Measurements from ENCODE around the gene SLC25A27. TPM values are rescaled to one million over a fixed set of nuclear protein-coding genes. Genes with fewer than 3 reads are reported as not detected.

The SLC25A27 gene, protein sequence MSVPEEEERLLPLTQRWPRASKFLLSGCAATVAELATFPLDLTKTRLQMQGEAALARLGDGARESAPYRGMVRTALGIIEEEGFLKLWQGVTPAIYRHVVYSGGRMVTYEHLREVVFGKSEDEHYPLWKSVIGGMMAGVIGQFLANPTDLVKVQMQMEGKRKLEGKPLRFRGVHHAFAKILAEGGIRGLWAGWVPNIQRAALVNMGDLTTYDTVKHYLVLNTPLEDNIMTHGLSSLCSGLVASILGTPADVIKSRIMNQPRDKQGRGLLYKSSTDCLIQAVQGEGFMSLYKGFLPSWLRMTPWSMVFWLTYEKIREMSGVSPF
- total RNA-seq (1 to 10 TPM in 2 of 5 donors, under 1 TPM in 3; 0.23 to 2.4 (median 0.85) TPM), total RNA-seq (0.05 to 2.8 (median 0.49) reads per million in 29 experiments)
- total RNA-seq (2013), result 0.87 TPM

DNA sequence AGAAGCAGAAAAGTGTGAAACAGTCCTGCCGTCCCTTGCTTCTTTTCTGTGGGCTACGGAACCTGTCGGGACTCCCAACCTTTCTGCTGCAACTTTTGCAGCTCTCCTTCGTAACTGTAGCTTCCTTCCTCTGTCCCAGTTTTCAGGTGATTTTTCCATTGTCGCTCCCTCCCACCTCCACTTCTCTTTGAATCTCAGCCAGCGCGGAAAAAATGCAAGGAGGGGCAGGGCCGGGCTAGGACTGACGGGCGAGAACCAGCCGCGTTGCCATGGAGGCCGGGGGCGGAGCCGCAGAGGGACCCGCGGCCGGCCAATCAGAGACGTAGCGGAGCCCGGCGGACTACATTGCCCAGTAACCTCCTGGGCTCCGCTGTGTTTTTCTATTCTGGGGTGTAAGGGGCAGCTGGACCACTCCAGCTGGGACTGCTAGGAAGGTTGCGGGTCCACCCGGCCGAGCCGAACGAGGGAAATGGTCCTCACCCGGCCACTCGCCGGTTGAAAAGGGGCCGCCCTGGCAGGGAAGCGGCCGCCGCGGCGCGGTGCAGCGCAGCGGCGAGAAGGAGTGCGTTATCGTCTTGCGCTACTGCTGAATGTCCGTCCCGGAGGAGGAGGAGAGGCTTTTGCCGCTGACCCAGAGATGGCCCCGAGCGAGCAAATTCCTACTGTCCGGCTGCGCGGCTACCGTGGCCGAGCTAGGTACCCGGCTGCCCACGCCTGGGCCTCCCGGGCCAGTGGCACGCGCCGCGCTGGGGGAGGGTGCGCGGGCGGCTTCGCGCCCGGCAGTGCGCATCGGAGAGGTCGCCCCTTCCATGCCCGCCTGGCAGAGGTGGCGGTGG, at the start of gene SLC25A27, which contains the start of gene CYP39A1:
Gene SLC25A27, plus strand, starts transcription at position 373 of the 836 bp plus-strand sequence. Its CDS starts 218 bp downstream, at position 591.
Gene CYP39A1, minus strand, starts transcription at position 216 of the 836 bp plus-strand sequence. CDS start 236 bp downstream, outside the sequence.
- under 1% methylated on average over 57 of the region's 72 CpGs for whole genome bisulfite sequencing (ENCODE audit: insufficient coverage)
- no peaks in the 10 kb centered on the region for H3K9me3 Mint-ChIP-seq
- H3K4me1 ChIP-seq (ENCODE audit: control insufficient read depth in 1 of 2, extremely low read depth in 1 of 2, insufficient read depth in 2 of 2, low read length in 2 of 2), result peaks cover 0 to 13% of the 10 kb centered on the region in 2 experiments
- H3K27me3 ChIP-seq (replicated peaks in 1 of 2; ENCODE audit: control insufficient read depth in 2 of 2, extremely low read depth in 1 of 2, insufficient read depth in 2 of 2, low read length in 1 of 2), result peaks cover 3 to 24% of the 10 kb centered on the region in 2 experiments
- no peak within 1 kb of the TSS for H3K27ac Mint-ChIP-seq
- no peaks in the 10 kb centered on the region for H3K36me3 ChIP-seq (ENCODE audit: control insufficient read depth in 2 of 2, extremely low read depth in 1 of 2, insufficient read depth in 1 of 2, low read length in 1 of 2)
- no peaks in the 10 kb centered on the region for H3K36me3 Mint-ChIP-seq
- DNase-seq (peak; percentile 24 to 75 (median 60)), ATAC-seq (replicated peaks in 1 of 4) (peak; percentile 97 to 100 (median 99))
- ChIA-PET POLR2A (no interaction called here), CTCF (interaction anchor here in 1 of 2 donors (0.6 kb wide), 1 partner anchor 432 kb away, joined by 3 read pairs; no protein-coding TSS in a partner anchor)
- peaks cover 15 to 16% (median 15%) of the 10 kb centered on the region in 3 donors for H3K4me1 Mint-ChIP-seq
- no peak within 1 kb of the TSS for H3K27ac ChIP-seq (ENCODE audit: low read length)
- H3K4me3 ChIP-seq (ENCODE audit: control insufficient read depth in 1 of 2, extremely low read depth in 1 of 2, low read length in 1 of 2), result peak within 1 kb of the TSS; percentile 66 to 94
- H3K9me3 ChIP-seq, result no peaks in the 10 kb centered on the region
- H3K4me3 Mint-ChIP-seq, result peak within 1 kb of the TSS; percentile 80 to 88 (median 86)
- H3K27me3 Mint-ChIP-seq, result peaks cover 31 to 54% of the 10 kb centered on the region in 2 donors

GRCh38 chr6:46605091-46605797, 47.5 kb upstream of the SLC25A27 start:
- ChIA-PET POLR2A (interaction anchor here in 1 of 2 donors (0.6 to 0.7 kb wide), 2 partner anchors 70 to 822 kb away, joined by 3 to 5 read pairs; no protein-coding TSS in a partner anchor), CTCF (no interaction called here)
- Histone ChIP-seq H3K36me3 (ENCODE audit: control insufficient read depth in 2 of 2, extremely low read depth in 1 of 2, insufficient read depth in 1 of 2, low read length in 1 of 2) (no peaks in the 10 kb centered on the region), H3K27me3 (replicated peaks in 1 of 2; ENCODE audit: control insufficient read depth in 2 of 2, extremely low read depth in 1 of 2, insufficient read depth in 2 of 2, low read length in 1 of 2) (peaks cover 0 to 4% of the 10 kb centered on the region in 2 experiments), H3K4me3 (ENCODE audit: control insufficient read depth in 1 of 2, extremely low read depth in 1 of 2, low read length in 1 of 2) (no peak overlapping the region), H3K27ac (ENCODE audit: low read length) (no peak overlapping the region), H3K4me1 (ENCODE audit: control insufficient read depth in 1 of 2, extremely low read depth in 1 of 2, insufficient read depth in 2 of 2, low read length in 2 of 2) (no peaks in the 10 kb centered on the region), H3K9me3 (no peaks in the 10 kb centered on the region)
- Mint-ChIP-seq H3K36me3 (no peaks in the 10 kb centered on the region), H3K27ac (no peak overlapping the region), H3K4me1 (no peaks in the 10 kb centered on the region), H3K9me3 (no peaks in the 10 kb centered on the region), H3K27me3 (peaks cover 10 to 21% of the 10 kb centered on the region in 2 donors), H3K4me3 (no peak overlapping the region)
- ATAC-seq (replicated peaks in 1 of 4) (no peak), DNase-seq (no peak)
- no CpG with 5 or more reads among the region's 3 CpGs for WGBS (ENCODE audit: insufficient coverage)

GRCh38 chr6:46606338-46606737, 46.4 kb upstream of the SLC25A27 start:
- Histone ChIP-seq H3K36me3 (ENCODE audit: control insufficient read depth in 2 of 2, extremely low read depth in 1 of 2, insufficient read depth in 1 of 2, low read length in 1 of 2) (no peaks in the 10 kb centered on the region), H3K9me3 (no peaks in the 10 kb centered on the region), H3K4me1 (ENCODE audit: control insufficient read depth in 1 of 2, extremely low read depth in 1 of 2, insufficient read depth in 2 of 2, low read length in 2 of 2) (no peaks in the 10 kb centered on the region), H3K4me3 (ENCODE audit: control insufficient read depth in 1 of 2, extremely low read depth in 1 of 2, low read length in 1 of 2) (no peak overlapping the region), H3K27ac (ENCODE audit: low read length) (no peak overlapping the region), H3K27me3 (replicated peaks in 1 of 2; ENCODE audit: control insufficient read depth in 2 of 2, extremely low read depth in 1 of 2, insufficient read depth in 2 of 2, low read length in 1 of 2) (peaks cover 0 to 2% of the 10 kb centered on the region in 2 experiments)
- no peak overlapping the region for H3K4me3 Mint-ChIP-seq
- H3K9me3 Mint-ChIP-seq, result no peaks in the 10 kb centered on the region
- no peak overlapping the region for H3K27ac Mint-ChIP-seq
- H3K4me1 Mint-ChIP-seq, result no peaks in the 10 kb centered on the region
- ATAC-seq (replicated peaks in 1 of 4) (no peak), DNase-seq (no peak)
- no CpG with 5 or more reads among the region's 3 CpGs for WGBS (ENCODE audit: insufficient coverage)
- peaks cover 4 to 10% of the 10 kb centered on the region in 2 donors for H3K27me3 Mint-ChIP-seq
- ChIA-PET CTCF (no interaction called here), POLR2A (no interaction called here)
- no peaks in the 10 kb centered on the region for H3K36me3 Mint-ChIP-seq

- H3K27ac Mint-ChIP-seq, result no peak overlapping the region
- ATAC-seq (replicated peaks in 1 of 4) (no peak), DNase-seq (no peak)
- no peaks in the 10 kb centered on the region for H3K9me3 ChIP-seq
- CTCF ChIA-PET, result no interaction called here
- H3K27me3 Mint-ChIP-seq, result peaks cover 13 to 19% of the 10 kb centered on the region in 2 donors
- no peak overlapping the region for H3K27ac ChIP-seq (ENCODE audit: low read length)
- no CpG with 5 or more reads among the region's 3 CpGs for WGBS (ENCODE audit: insufficient coverage)
- H3K36me3 Mint-ChIP-seq, result no peaks in the 10 kb centered on the region
- POLR2A ChIA-PET, result interaction anchor here in 1 of 2 donors (0.6 kb wide), 1 partner anchor 223 kb away, joined by 3 read pairs; no protein-coding TSS in a partner anchor
- H3K4me1 ChIP-seq (ENCODE audit: control insufficient read depth in 1 of 2, extremely low read depth in 1 of 2, insufficient read depth in 2 of 2, low read length in 2 of 2), result no peaks in the 10 kb centered on the region
- H3K27me3 ChIP-seq (replicated peaks in 1 of 2; ENCODE audit: control insufficient read depth in 2 of 2, extremely low read depth in 1 of 2, insufficient read depth in 2 of 2, low read length in 1 of 2), result no peaks in the 10 kb centered on the region
- no peak overlapping the region for H3K4me3 Mint-ChIP-seq
- no peaks in the 10 kb centered on the region for H3K4me1 Mint-ChIP-seq
- no peaks in the 10 kb centered on the region for H3K36me3 ChIP-seq (ENCODE audit: control insufficient read depth in 2 of 2, extremely low read depth in 1 of 2, insufficient read depth in 1 of 2, low read length in 1 of 2)
- no peak overlapping the region for H3K4me3 ChIP-seq (ENCODE audit: control insufficient read depth in 1 of 2, extremely low read depth in 1 of 2, low read length in 1 of 2)
- no peaks in the 10 kb centered on the region for H3K9me3 Mint-ChIP-seq
These were observed 41.8 kb upstream of the SLC25A27 start for GRCh38 chr6:46610862-46611553.

DNA sequence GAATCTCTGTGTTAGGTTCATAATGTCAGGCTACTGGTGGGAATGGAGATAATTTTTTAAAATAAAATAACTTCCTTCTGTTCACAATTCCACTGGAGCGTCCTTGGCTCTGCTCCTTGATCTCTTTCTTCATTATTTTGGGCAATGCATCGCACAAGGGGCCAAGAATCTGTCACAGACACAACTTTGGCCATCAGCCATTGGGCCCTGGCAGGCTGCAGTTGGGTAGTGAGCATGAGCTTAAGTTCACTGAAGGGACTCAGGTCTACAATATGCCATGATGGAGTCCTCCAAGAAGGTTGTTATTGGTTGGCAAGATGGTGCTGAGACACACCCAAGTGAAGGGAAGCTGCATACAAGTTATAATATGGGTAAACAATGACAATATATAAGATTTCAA, 40.1 kb upstream of the SLC25A27 start:
- Mint-ChIP-seq H3K4me3 (no peak overlapping the region), H3K27me3 (peaks cover 23 to 31% of the 10 kb centered on the region in 2 donors), H3K27ac (no peak overlapping the region), H3K4me1 (no peaks in the 10 kb centered on the region), H3K9me3 (no peaks in the 10 kb centered on the region), H3K36me3 (no peaks in the 10 kb centered on the region)
- no peak overlapping the region for H3K4me3 ChIP-seq (ENCODE audit: control insufficient read depth in 1 of 2, extremely low read depth in 1 of 2, low read length in 1 of 2)
- no peaks in the 10 kb centered on the region for H3K36me3 ChIP-seq (ENCODE audit: control insufficient read depth in 2 of 2, extremely low read depth in 1 of 2, insufficient read depth in 1 of 2, low read length in 1 of 2)
- DNase-seq (no peak), ATAC-seq (replicated peaks in 1 of 4) (no peak)
- no peak overlapping the region for H3K27ac ChIP-seq (ENCODE audit: low read length)
- ChIA-PET POLR2A (no interaction called here), CTCF (no interaction called here)
- H3K27me3 ChIP-seq (replicated peaks in 1 of 2; ENCODE audit: control insufficient read depth in 2 of 2, extremely low read depth in 1 of 2, insufficient read depth in 2 of 2, low read length in 1 of 2), result no peaks in the 10 kb centered on the region
- H3K9me3 ChIP-seq, result no peaks in the 10 kb centered on the region
- WGBS (ENCODE audit: insufficient coverage), result no CpG with 5 or more reads among the region's 2 CpGs
- no peaks in the 10 kb centered on the region for H3K4me1 ChIP-seq (ENCODE audit: control insufficient read depth in 1 of 2, extremely low read depth in 1 of 2, insufficient read depth in 2 of 2, low read length in 2 of 2)
